ENCODE data around the gene ZP3.
"Not testable (repeated sequence)": the region's sequence is repeated elsewhere in the genome, so short reads cannot be mapped to it uniquely, and the experiment has no call there.

The ZP3 gene

GRCh38 chr7:76442664-76443446 lies 18.1 kb downstream of the ZP3 start:
- not testable (repeated sequence) for DNase-seq (ENCODE audit: low read depth in 2 of 2)

DNA sequence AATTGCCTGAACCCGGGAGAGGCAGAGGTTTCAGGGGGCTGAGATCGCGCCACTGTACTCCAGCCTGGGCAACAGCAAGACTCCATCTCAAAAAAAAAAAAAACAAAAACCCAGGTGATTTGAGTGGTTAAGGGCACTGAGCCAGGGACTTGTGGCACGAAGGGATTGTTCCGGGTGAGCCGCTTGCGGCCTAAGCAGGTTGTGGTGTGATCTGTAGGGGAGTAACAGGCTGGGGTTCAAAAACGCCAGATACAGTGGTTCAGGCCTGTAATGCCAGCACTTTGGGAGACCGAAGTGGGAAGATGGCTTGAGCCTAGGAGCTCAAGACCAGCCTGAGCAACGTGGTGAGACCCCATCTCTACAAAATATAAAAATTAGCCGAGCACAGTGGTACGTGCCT lies 19.1 kb downstream of the ZP3 start:
- DNase-seq (ENCODE audit: low read depth in 2 of 2): not testable (repeated sequence)

- DNase-seq (ENCODE audit: low read depth in 2 of 2): not testable (repeated sequence)
Observed at GRCh38 chr7:76445577-76446008, 20.8 kb downstream of the ZP3 start.

- DNase-seq (ENCODE audit: low read depth in 2 of 2): not testable (repeated sequence)
Observed at GRCh38 chr7:76457017-76457416, 32.3 kb downstream of the ZP3 start.

- not testable (repeated sequence) for DNase-seq (ENCODE audit: low read depth in 2 of 2)
Observed at GRCh38 chr7:76458504-76458903, 33.8 kb downstream of the ZP3 start.

DNA sequence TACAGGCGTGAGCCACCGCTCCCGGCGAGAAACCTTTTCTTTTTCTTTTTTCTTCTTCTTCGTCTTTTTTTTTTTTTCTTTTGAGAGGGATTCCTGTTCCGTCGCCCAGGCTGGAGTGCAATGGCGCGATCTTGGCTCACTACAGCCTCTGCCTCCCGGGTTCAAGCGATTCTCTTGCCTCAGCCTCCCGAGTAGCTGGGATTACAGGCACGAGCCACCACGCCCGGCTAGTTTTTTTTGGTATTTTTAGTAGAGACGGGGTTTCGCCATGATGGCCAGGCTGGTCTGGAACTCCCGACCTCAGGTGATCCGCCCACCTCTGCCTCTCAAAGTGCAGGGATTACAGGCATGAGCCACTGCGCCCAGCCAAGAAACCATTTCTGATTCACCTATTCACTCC lies 36.0 kb downstream of the ZP3 start:
- not testable (repeated sequence) for DNase-seq (ENCODE audit: low read depth in 2 of 2)

DNA sequence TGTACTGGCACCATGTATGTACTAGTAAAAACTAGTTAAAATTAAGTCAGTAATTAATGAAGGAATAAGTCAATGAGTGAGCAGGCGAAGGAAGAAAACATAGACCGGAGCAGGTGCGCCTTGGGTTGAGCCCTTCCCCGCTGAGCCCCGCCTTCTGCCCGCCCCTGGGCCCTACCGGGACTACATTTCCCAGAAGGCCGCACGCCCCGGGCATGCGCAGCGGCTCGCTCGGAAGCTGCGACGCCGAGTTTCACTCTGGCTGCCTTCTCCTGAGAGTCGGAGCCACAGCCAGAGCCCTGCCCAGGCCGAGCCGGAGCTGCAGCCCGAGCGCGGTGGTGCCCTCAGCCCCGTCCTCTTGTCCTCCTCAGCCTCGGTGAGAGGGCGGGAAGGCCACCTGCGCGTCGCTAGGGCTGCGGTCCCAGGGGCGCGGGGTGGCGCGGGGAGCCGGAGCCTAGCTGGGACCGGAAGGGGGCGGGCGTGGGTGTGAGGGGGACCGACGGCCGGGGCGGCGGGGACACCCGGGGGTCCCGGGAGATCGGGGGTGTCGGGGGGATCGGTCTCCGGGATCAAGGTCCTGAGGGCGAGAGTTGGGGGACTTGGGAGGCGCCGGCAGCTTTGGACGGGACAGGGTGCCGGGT lies 36.8 kb downstream of the ZP3 start, which contains the start of gene DTX2:
DTX2 (plus strand) TSS at position 246 of the 638 bp plus-strand sequence. CDS start 18,801 bp downstream, outside the sequence.
- peak in 1 of 2 donors; percentile 33 for DNase-seq (ENCODE audit: low read depth in 2 of 2)

DNA sequence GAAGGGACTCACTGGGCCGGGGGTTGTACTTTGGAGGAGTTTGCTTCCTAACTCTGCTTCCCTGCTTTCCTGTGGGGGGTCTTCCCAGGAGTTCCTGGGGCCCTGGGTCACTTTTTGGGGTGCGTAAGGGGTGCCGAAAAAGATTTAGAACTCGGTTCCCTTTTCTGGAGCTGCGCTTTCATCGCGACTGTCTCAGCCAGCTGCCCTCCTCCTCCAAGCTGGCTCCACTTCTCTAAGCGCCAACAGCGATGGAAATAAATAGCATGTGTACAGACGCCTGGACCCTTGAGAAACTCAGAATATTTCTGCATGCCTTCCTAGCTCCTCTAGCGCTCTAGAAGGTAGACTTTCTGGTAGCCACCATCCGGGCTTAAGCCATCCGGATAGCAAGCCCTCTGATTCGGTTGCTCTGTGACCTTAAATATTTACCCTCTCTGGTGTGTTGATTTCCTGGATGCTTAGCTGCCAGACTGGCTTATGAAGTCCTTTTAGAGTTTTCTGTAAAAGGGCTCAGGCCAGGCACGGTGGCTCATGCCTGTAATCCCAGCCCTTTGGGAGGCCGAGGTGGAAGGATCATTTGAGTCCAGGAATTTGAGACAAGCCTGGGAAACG lies 37.6 kb downstream of the ZP3 start:
- not testable (repeated sequence) for DNase-seq (ENCODE audit: low read depth in 2 of 2)

DNA sequence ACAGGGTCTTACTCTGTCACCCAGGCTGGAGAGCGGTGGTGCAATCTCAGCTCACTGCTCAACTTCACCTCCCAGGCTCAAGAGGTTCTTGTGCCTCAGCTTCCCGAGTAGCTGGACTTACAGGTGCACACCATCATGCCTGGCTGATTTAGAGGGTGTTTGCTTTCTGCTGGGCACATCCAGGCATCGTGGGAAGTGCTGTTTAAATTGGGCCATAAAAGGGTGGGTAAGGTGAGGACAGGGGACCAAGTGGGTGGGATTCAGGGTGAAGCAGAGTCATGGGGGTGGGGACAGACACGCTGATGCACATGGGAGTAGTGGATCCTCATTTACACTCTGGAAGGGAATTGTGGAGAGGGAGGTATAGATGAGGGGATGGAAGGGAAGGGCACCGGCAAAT lies 40.2 kb downstream of the ZP3 start:
- DNase-seq (ENCODE audit: low read depth in 2 of 2): not testable (repeated sequence)

- DNase-seq (ENCODE audit: low read depth in 2 of 2): not testable (repeated sequence)
Observed at GRCh38 chr7:76465950-76466349, 41.2 kb downstream of the ZP3 start.

GRCh38 chr7:76467743-76468404 lies 43.1 kb downstream of the ZP3 start:
- not testable (repeated sequence) for DNase-seq (ENCODE audit: low read depth in 2 of 2)

DNA sequence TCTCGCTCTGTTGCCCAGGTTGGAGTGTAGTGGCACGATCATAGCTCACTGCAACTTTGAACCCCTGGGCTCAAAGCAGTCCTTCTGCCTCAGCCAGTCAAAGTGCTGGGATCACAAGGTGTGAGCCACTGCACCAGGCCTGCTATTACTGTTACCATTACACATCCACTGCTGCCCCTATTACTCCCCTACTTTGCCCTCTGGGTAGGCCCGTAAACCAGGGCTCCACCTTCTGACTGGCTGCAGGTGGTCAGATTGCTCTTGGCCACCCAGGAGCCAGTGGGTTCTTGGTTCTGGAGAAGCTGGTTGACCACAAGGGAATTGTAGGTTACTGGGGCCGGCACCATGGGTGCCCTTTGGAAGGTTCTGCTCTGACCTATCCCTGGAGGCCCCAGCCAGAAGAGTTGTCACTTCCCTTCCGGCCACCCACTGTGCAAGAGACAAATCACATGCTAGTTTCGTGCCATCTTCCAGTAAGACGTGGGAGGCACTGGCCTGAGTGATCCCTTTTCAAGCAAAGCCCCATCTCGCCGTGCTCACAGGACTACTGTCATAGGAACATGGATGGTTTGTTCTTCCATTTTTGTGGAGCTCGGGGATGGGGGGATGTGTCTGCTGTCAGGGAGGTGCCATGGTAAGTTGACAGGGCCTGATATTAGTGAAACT lies 46.9 kb downstream of the ZP3 start:
- not testable (repeated sequence) for DNase-seq (ENCODE audit: low read depth in 2 of 2)

GRCh38 chr7:76473097-76473496 lies 48.3 kb downstream of the ZP3 start:
- DNase-seq (ENCODE audit: low read depth in 2 of 2): not testable (repeated sequence)

DNA sequence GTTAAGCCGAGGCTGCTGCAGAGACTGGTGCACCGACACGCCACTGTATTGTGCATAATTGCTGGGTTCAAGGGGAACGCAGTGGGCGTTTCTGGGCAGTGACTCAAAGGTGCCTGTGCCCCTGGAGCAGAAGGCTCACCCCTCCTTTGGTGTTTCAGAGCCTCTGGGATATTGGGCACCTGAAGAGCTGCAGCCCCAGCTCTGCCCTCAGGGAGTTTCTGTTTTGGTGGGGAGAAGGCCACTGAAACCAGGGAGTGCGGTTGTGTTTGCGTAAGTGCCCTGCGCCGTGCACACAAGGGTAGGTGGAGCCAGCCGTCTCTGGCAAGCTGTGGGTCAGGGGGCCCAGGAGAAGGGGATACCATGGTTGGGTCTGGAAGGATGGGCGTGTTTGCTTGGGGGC lies 51.5 kb downstream of the ZP3 start:
- not testable (repeated sequence) for DNase-seq (ENCODE audit: low read depth in 2 of 2)

DNA sequence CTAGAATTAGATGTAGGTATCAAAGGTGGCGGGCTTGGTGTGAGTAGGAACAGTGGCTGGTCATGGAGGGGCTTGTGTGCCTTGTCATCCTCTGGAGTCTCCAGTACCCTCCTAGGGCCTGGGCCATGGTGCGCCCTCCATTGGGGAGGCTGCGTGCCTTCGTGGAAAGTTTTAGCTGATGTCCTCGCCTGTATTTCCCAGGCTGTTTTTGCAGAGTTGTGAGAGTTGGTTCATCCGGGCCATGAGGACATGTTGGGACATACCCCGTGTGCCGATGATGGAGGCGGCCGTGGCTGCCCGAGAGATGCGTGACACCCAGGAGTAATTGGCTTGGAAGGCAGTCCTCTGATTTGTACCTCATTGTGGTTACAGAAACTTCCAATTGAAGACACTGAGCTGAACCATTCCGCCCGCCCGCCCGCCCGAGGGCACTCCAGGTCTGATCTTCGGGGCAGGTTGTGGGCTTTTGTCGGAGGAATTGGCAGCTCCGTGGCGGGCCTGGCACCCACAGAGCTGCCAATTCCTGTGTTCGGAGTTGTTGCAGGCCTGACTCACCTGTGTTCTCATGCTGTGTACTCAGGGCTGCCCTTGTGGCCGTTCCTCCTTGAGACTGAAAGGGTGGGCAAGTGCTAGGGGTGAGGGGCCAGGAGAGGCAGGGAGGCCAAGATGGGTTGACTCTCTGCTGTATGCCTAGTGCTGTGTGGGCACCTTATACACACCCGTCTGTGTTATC lies 52.2 kb downstream of the ZP3 start:
- DNase-seq (ENCODE audit: low read depth in 2 of 2): not testable (repeated sequence)

DNA sequence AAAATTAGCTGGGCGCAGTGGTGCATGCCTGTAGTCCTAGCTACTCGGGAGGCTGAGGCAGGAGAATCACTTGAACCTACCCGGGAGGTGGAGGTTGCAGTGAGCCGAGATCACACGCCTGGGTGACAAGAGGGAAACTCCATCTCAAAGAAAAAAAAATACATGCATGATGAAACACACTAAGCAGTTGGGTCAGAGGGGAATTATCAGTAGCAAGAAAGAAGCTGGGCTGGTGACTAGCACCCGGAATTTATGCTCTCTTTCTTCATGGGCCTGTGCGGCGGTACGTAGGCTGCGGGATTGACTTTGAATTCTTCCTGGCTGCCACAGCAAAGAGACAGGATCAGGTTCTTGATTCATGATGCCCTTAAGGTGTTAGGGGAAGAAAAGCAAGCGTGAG lies 54.9 kb downstream of the ZP3 start:
- DNase-seq (ENCODE audit: low read depth in 2 of 2): not testable (repeated sequence)

DNA sequence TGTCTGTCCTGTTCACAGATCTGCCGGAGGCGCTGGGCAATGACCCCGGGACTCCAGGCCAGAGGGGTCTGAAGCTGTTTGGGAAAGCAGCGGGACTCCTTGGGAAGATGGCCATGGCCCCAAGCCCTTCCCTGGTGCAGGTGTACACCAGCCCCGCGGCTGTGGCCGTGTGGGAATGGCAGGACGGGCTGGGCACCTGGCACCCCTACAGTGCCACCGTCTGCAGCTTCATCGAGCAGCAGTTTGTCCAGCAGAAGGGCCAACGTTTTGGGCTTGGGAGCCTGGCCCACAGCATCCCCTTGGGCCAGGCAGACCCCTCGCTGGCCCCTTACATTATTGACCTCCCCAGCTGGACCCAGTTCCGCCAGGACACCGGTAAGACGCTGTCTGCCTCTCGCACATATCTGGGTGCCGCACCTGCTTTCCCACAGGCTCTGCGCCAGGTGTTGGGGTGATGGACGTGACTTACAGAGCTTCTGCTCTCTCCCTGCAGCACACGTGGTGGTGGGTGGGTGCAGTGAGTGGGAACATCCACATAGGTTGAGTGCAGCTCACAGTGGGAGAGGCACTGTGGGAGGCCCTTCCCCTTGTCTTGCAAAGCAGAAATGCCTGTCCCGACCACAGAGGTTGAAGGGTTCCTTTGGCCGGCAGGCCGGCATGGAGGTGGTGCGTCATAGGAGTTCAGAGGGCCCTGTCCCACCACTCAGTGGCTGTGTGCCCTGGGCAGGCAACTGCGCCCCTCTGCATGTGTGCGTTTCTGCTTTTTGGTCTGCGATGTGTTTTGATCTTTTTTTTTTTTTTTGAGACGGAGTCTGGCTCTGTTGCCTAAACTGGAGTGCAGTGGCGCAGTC lies 55.9 kb downstream of the ZP3 start:
- not testable (repeated sequence) for DNase-seq (ENCODE audit: low read depth in 2 of 2)

- DNase-seq (ENCODE audit: low read depth in 2 of 2): not testable (repeated sequence)
Observed at GRCh38 chr7:76482660-76483059, 57.9 kb downstream of the ZP3 start.

GRCh38 chr7:76483081-76483480 lies 58.3 kb downstream of the ZP3 start:
- DNase-seq (ENCODE audit: low read depth in 2 of 2): not testable (repeated sequence)

- DNase-seq (ENCODE audit: low read depth in 2 of 2): not testable (repeated sequence)
Observed at GRCh38 chr7:76484456-76484855, 59.7 kb downstream of the ZP3 start.
